Liver (tissue), 9 donors: ENCODE measurements around the gene LMX1B. TPM values are rescaled to one million over a fixed set of nuclear protein-coding genes. Genes with fewer than 3 reads are reported as not detected.

Experiments
- DNase-seq: peaks from one replicate; pipeline ENCODE4 v3.0.0-alpha.2; 2017; ENCODE audit warnings: low spot score
- H3K27ac ChIP-seq, 2 donors: one replicate each; pipeline ENCODE4 v1.7.0; 2013; ENCODE audit warnings: inconsistent platforms in 2 of 2, low read length in 2 of 2, control low read depth in 1 of 2, low read depth in 1 of 2, mild to moderate bottlenecking in 1 of 2
- H3K27me3 ChIP-seq, 4 donors: one replicate each; pipeline versions ENCODE4 v1.6.1 to v1.7.0; 2013; ENCODE audit warnings: low read length in 3 of 4, inconsistent platforms in 1 of 4, mild to moderate bottlenecking in 1 of 4, moderate library complexity in 1 of 4; ENCODE audit not compliant: control insufficient read depth in 4 of 4, insufficient read depth in 4 of 4
- H3K36me3 ChIP-seq, 4 donors: one replicate each; pipeline versions ENCODE4 v1.6.1 to v1.7.0; 2013; ENCODE audit warnings: low read length in 3 of 4, mild to moderate bottlenecking in 3 of 4, low read depth in 1 of 4, moderate library complexity in 1 of 4; ENCODE audit not compliant: control insufficient read depth in 4 of 4, insufficient read depth in 3 of 4
- H3K4me1 ChIP-seq, 4 donors: one replicate each; pipeline versions ENCODE4 v1.6.1 to v1.7.0; 2013; ENCODE audit warnings: low read length in 3 of 4, mild to moderate bottlenecking in 3 of 4, moderate library complexity in 1 of 4; ENCODE audit not compliant: control insufficient read depth in 4 of 4, insufficient read depth in 4 of 4
- H3K4me3 ChIP-seq, 3 donors: one replicate each; pipeline versions ENCODE4 v1.6.1 to v1.7.0; 2013; ENCODE audit warnings: low read length in 3 of 3, control low read depth in 1 of 3, low read depth in 1 of 3, mild to moderate bottlenecking in 1 of 3
- H3K9ac ChIP-seq, 2 donors: one replicate each; pipeline ENCODE4 v1.7.0; 2013; ENCODE audit warnings: low read length in 2 of 2, mild to moderate bottlenecking in 2 of 2, moderate library complexity in 2 of 2, control low read depth in 1 of 2, low read depth in 1 of 2
- H3K9me3 ChIP-seq, 4 donors: one replicate each; pipeline versions ENCODE4 v1.6.1 to v1.7.0; 2013; ENCODE audit warnings: low read length in 3 of 4; ENCODE audit not compliant: control insufficient read depth in 4 of 4
- EGR1 ChIP-seq, 2 donors: IDR thresholded peaks; 2 replicates each; pipeline ENCODE4 v1.6.1; 2016 to 2018; ENCODE audit warnings: antibody characterized with exemption in 2 of 2, low read depth in 2 of 2
- FOXA1 ChIP-seq: IDR thresholded peaks from 2 replicates; pipeline ENCODE4 v1.6.1; 2016; ENCODE audit warnings: antibody characterized with exemption
- FOXA2 ChIP-seq: IDR thresholded peaks from 2 replicates; pipeline ENCODE4 v1.6.1; 2016; ENCODE audit warnings: antibody characterized with exemption
- GABPA ChIP-seq, 2 donors: IDR thresholded peaks in 1 of 2; conservative IDR thresholded peaks in 1 of 2; 2 replicates each; pipeline ENCODE4 v1.6.1; 2016; ENCODE audit warnings: antibody characterized with exemption in 2 of 2, mild to moderate bottlenecking in 1 of 2, moderate library complexity in 1 of 2
- HNF4A ChIP-seq, 2 donors: conservative IDR thresholded peaks; 2 replicates each; pipeline ENCODE4 v1.6.1; 2016; ENCODE audit warnings: antibody characterized with exemption in 2 of 2, mild to moderate bottlenecking in 2 of 2
- HNF4G ChIP-seq: IDR thresholded peaks from 2 replicates; pipeline ENCODE4 v1.6.1; 2016; ENCODE audit warnings: antibody characterized with exemption
- JUND ChIP-seq, 2 donors: IDR thresholded peaks; 2 replicates each; pipeline ENCODE4 v1.6.1; 2016; ENCODE audit warnings: antibody characterized with exemption in 2 of 2
- MAX ChIP-seq: IDR thresholded peaks from 2 replicates; pipeline ENCODE4 v1.6.1; 2016; ENCODE audit warnings: antibody characterized with exemption
- NR2F2 ChIP-seq: IDR thresholded peaks from 2 replicates; pipeline ENCODE4 v1.6.1; 2016; ENCODE audit warnings: antibody characterized with exemption
- RAD21 ChIP-seq, 2 donors: IDR thresholded peaks; 2 replicates each; pipeline ENCODE4 v1.6.1; 2016; ENCODE audit warnings: antibody characterized with exemption in 2 of 2, mild to moderate bottlenecking in 2 of 2
- RXRA ChIP-seq, 2 donors: IDR thresholded peaks; 2 replicates each; pipeline ENCODE4 v1.6.1; 2017 to 2018; ENCODE audit warnings: antibody characterized with exemption in 2 of 2, mild to moderate bottlenecking in 1 of 2
- SP1 ChIP-seq: IDR thresholded peaks from 2 replicates; pipeline ENCODE4 v1.6.1; 2018; ENCODE audit warnings: antibody characterized with exemption, mild to moderate bottlenecking
- TAF1 ChIP-seq: conservative IDR thresholded peaks from 2 replicates; pipeline ENCODE4 v1.6.1; 2016; ENCODE audit warnings: antibody characterized with exemption, mild to moderate bottlenecking
- YY1 ChIP-seq: IDR thresholded peaks from 2 replicates; pipeline ENCODE4 v1.6.1; 2016; ENCODE audit warnings: antibody characterized with exemption, mild to moderate bottlenecking
- ZBTB33 ChIP-seq: IDR thresholded peaks from 2 replicates; pipeline ENCODE4 v1.6.1; 2016; ENCODE audit warnings: antibody characterized with exemption
- WGBS: extraction: QIAGEN DNeasy Blood & Tissue Kit; methylation state at CpG from one replicate; pipeline ENCODE4 v1.1.7; 2013; 5-methylcytosine and 5-hydroxymethylcytosine counted together
- polyA plus RNA-seq, 2 donors: library from polyadenylated mRNA; stranded (reverse) in 1 of 2; unstranded in 1 of 2; fragments of 200-250 nt in 1 of 2; fragments of >200 nt in 1 of 2; fragmentation: Nextera tagmentation in 1 of 2; extraction: Ambion mirVana in 1 of 2; gene quantifications; one replicate each; pipeline versions ENCODE4 v1.2.1 to v1.2.3, GENCODE V29; 2013 to 2015
- total RNA-seq, 2 donors: library from RNA; depleted of rRNA; stranded (reverse); fragments of >200 nt; gene quantifications; one replicate each; pipeline ENCODE4 v1.2.3, GENCODE V29; 2014
- TF ChIP-seq, protein P1 (sequence below): IDR thresholded peaks from 2 replicates; pipeline ENCODE4 v1.6.1; 2016; ENCODE audit warnings: antibody characterized with exemption, mild to moderate bottlenecking
- TF ChIP-seq, protein P2 (sequence below): IDR thresholded peaks from 2 replicates; pipeline ENCODE4 v1.6.1; 2016; ENCODE audit warnings: antibody characterized with exemption
- TF ChIP-seq, protein P3 (sequence below): fragments of 150-350 bp; IDR thresholded peaks from 2 replicates; pipeline ENCODE4 v1.5.1; 2017; ENCODE audit warnings: improper control_type of control experiment, low read depth, low read length; ENCODE audit not compliant: missing input control
- donor health status: healthy.
- donor health status: healthy.
- donor health status: healthy.
- donor health status: healthy.
- donor health status: healthy.

Gene LMX1B
- total and polyA plus RNA-seq, 4 donors: not detected

GRCh38 chr9:126663661-126664072 lies 49.9 kb downstream of the LMX1B start:
- Histone ChIP-seq H3K9me3 (no peaks in the 10 kb centered on the region), H3K27me3 (peaks cover 0 to 4% (median 3%) of the 10 kb centered on the region in 4 donors), H3K27ac (no peak overlapping the region), H3K4me1 (no peaks in the 10 kb centered on the region), H3K9ac (no peak overlapping the region), H3K36me3 (no peaks in the 10 kb centered on the region), H3K4me3 (no peak overlapping the region)
- WGBS: 47% methylated on average over 7 of the region's 7 CpGs
- DNase-seq: no peak
- TF ChIP-seq GABPA (IDR thresholded peaks at IDR 0.05 in 1 of 2, conservative IDR thresholded peaks at IDR 0.05 in 1 of 2): no peak
- TF ChIP-seq FOXA2: no peak
- TF ChIP-seq, protein P1, sequence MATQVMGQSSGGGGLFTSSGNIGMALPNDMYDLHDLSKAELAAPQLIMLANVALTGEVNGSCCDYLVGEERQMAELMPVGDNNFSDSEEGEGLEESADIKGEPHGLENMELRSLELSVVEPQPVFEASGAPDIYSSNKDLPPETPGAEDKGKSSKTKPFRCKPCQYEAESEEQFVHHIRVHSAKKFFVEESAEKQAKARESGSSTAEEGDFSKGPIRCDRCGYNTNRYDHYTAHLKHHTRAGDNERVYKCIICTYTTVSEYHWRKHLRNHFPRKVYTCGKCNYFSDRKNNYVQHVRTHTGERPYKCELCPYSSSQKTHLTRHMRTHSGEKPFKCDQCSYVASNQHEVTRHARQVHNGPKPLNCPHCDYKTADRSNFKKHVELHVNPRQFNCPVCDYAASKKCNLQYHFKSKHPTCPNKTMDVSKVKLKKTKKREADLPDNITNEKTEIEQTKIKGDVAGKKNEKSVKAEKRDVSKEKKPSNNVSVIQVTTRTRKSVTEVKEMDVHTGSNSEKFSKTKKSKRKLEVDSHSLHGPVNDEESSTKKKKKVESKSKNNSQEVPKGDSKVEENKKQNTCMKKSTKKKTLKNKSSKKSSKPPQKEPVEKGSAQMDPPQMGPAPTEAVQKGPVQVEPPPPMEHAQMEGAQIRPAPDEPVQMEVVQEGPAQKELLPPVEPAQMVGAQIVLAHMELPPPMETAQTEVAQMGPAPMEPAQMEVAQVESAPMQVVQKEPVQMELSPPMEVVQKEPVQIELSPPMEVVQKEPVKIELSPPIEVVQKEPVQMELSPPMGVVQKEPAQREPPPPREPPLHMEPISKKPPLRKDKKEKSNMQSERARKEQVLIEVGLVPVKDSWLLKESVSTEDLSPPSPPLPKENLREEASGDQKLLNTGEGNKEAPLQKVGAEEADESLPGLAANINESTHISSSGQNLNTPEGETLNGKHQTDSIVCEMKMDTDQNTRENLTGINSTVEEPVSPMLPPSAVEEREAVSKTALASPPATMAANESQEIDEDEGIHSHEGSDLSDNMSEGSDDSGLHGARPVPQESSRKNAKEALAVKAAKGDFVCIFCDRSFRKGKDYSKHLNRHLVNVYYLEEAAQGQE: no peak
- TF ChIP-seq, protein P2, sequence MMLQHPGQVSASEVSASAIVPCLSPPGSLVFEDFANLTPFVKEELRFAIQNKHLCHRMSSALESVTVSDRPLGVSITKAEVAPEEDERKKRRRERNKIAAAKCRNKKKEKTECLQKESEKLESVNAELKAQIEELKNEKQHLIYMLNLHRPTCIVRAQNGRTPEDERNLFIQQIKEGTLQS: no peak
- no peak for TF ChIP-seq YY1
- TF ChIP-seq, protein P3, sequence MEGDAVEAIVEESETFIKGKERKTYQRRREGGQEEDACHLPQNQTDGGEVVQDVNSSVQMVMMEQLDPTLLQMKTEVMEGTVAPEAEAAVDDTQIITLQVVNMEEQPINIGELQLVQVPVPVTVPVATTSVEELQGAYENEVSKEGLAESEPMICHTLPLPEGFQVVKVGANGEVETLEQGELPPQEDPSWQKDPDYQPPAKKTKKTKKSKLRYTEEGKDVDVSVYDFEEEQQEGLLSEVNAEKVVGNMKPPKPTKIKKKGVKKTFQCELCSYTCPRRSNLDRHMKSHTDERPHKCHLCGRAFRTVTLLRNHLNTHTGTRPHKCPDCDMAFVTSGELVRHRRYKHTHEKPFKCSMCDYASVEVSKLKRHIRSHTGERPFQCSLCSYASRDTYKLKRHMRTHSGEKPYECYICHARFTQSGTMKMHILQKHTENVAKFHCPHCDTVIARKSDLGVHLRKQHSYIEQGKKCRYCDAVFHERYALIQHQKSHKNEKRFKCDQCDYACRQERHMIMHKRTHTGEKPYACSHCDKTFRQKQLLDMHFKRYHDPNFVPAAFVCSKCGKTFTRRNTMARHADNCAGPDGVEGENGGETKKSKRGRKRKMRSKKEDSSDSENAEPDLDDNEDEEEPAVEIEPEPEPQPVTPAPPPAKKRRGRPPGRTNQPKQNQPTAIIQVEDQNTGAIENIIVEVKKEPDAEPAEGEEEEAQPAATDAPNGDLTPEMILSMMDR: no peak
- no peak for TF ChIP-seq MAX
- TF ChIP-seq EGR1 (IDR thresholded peaks at IDR 0.05; ENCODE audit: low read depth in 2 of 2): no peak
- TF ChIP-seq RXRA (IDR thresholded peaks at IDR 0.05): no peak
- no peak for TF ChIP-seq TAF1
- TF ChIP-seq FOXA1: no peak
- no peak for TF ChIP-seq NR2F2
- no peak for TF ChIP-seq HNF4A (conservative IDR thresholded peaks at IDR 0.05)
- TF ChIP-seq HNF4G: no peak
- no peak for TF ChIP-seq JUND (IDR thresholded peaks at IDR 0.05)
- no peak for TF ChIP-seq ZBTB33
- TF ChIP-seq SP1: no peak
- no peak for TF ChIP-seq RAD21 (IDR thresholded peaks at IDR 0.05)
